Ishikawa (cell line): ENCODE results near the gene SLC9A9.

ENCODE experiments used
- CEBPB ChIP-seq: IDR thresholded peaks from 2 replicates; pipeline ENCODE4 v1.6.1; 2012
- CREB1 ChIP-seq: IDR thresholded peaks from 2 replicates; pipeline ENCODE4 v1.6.1; 2012; ENCODE audit warnings: low read depth
- EGR1 ChIP-seq: IDR thresholded peaks from 2 replicates; pipeline ENCODE4 v1.6.1; 2012
- EP300 ChIP-seq: IDR thresholded peaks from 2 replicates; pipeline ENCODE4 v1.6.1; 2012; ENCODE audit warnings: borderline replicate concordance
- FOXM1 ChIP-seq: IDR thresholded peaks from 2 replicates; pipeline ENCODE4 v1.6.1; 2012; ENCODE audit warnings: low read depth, borderline replicate concordance
- MAX ChIP-seq: IDR thresholded peaks from 2 replicates; pipeline ENCODE4 v1.6.1; 2012
- NFIC ChIP-seq: IDR thresholded peaks from 2 replicates; pipeline ENCODE4 v1.6.1; 2012
- RAD21 ChIP-seq: IDR thresholded peaks from 2 replicates; pipeline ENCODE4 v1.6.1; 2012; ENCODE audit warnings: low read depth
- REST ChIP-seq: IDR thresholded peaks from 2 replicates; pipeline ENCODE4 v1.6.1; 2012; ENCODE audit warnings: low read depth, mild to moderate bottlenecking
- TAF1 ChIP-seq: IDR thresholded peaks from 2 replicates; pipeline ENCODE4 v1.6.1; 2012; ENCODE audit warnings: low read depth, mild to moderate bottlenecking
- TCF12 ChIP-seq: IDR thresholded peaks from 2 replicates; pipeline ENCODE4 v1.6.1; 2012; ENCODE audit warnings: low read depth
- USF1 ChIP-seq: IDR thresholded peaks from 2 replicates; pipeline ENCODE4 v1.6.1; 2012
- YY1 ChIP-seq: IDR thresholded peaks from 2 replicates; pipeline ENCODE4 v1.6.1; 2012; ENCODE audit warnings: low read depth
- ZBTB7A ChIP-seq: IDR thresholded peaks from 2 replicates; pipeline ENCODE4 v1.6.1; 2012; ENCODE audit warnings: low read depth

GRCh38 chr3:143510601-143511000, 337.7 kb downstream of the SLC9A9 start:
- TF ChIP-seq RAD21 (no peak), MAX (no peak), CEBPB (no peak), TAF1 (no peak), TCF12 (no peak), REST (no peak), YY1 (no peak), USF1 (no peak), FOXM1 (no peak), EP300 (no peak), ZBTB7A (no peak), CREB1 (no peak), NFIC (no peak), EGR1 (no peak)
